HEK293 (cell line): ENCODE data around the gene DENND2A.
"Not testable (repeated sequence)": the region's sequence is repeated elsewhere in the genome, so short reads cannot be mapped to it uniquely, and the experiment has no call there.

ENCODE experiments used
- CTCF ChIA-PET: fragments of 350-600 bp; formaldehyde crosslinking; extraction: SDS; loops from one replicate; lab custom pipeline; 2021; ENCODE audit warnings: antibody characterized with exemption; lab: Yijun Ruan, JAX
- POLR2A ChIA-PET: fragments of 300-600 bp; formaldehyde crosslinking; extraction: SDS; loops from one replicate; lab custom pipeline; 2020; ENCODE audit warnings: antibody characterized with exemption, inconsistent platforms; lab: Yijun Ruan, JAX
- H3K27ac ChIP-seq: fragments of 200-500 bp; sonication (Bioruptor generic); 2 replicates; pipeline ENCODE4 v1.5.1; 2014; ENCODE audit warnings: low read depth, low read length, control low read depth, inconsistent platforms; ENCODE audit errors: extremely low read depth
- H3K36me3 ChIP-seq, 2 experiments: fragments of 200-500 bp in 1 of 2; sonication (Bioruptor generic) in 1 of 2; 1 replicate in 1 of 2; 2 replicates in 1 of 2; pipeline ENCODE4 v1.5.1; 2014 to 2017; ENCODE audit warnings: inconsistent platforms in 2 of 2, low read length in 2 of 2; ENCODE audit not compliant: control insufficient read depth in 2 of 2, insufficient read depth in 1 of 2
- H3K4me1 ChIP-seq: fragments of 200-500 bp; sonication (Bioruptor generic); 2 replicates; pipeline ENCODE4 v1.5.1; 2014; ENCODE audit warnings: mild to moderate bottlenecking, low read length, inconsistent platforms; ENCODE audit not compliant: control insufficient read depth, insufficient read depth
- H3K4me3 ChIP-seq: 2 replicates; pipeline ENCODE4 v1.5.1; 2011; ENCODE audit warnings: low read depth, mild to moderate bottlenecking, control low read depth, low read length, moderate library complexity
- H3K9me3 ChIP-seq: fragments of 200-500 bp; sonication (Bioruptor generic); 2 replicates; pipeline ENCODE4 v1.5.1; 2014; ENCODE audit warnings: low read depth, low read length, inconsistent platforms; ENCODE audit not compliant: control insufficient read depth, insufficient read depth
- SCRT2 ChIP-seq: fragments of 450-650 bp; formaldehyde crosslinking; IDR thresholded peaks from 2 replicates; pipeline ENCODE4 v1.5.1; 2016; ENCODE audit warnings: missing biosample characterization, missing genetic modification characterization
- SP7 ChIP-seq: fragments of 450-650 bp; formaldehyde crosslinking; IDR thresholded peaks from 2 replicates; pipeline ENCODE4 v1.5.1; 2016; ENCODE audit warnings: missing biosample characterization, missing genetic modification characterization
- ZFHX2 ChIP-seq: fragments of 450-650 bp; formaldehyde crosslinking; conservative IDR thresholded peaks from 2 replicates; pipeline ENCODE4 v1.5.1; 2016; ENCODE audit warnings: missing biosample characterization, missing genetic modification characterization
- ZNF16 ChIP-seq: fragments of 450-650 bp; formaldehyde crosslinking; IDR thresholded peaks from 2 replicates; pipeline ENCODE4 v1.5.1; 2016; ENCODE audit warnings: low read depth, missing biosample characterization, missing genetic modification characterization
- ZNF221 ChIP-seq: fragments of 450-650 bp; formaldehyde crosslinking; IDR thresholded peaks from 2 replicates; pipeline ENCODE4 v1.5.1; 2017; ENCODE audit warnings: missing biosample characterization, missing genetic modification characterization, borderline replicate concordance
- ZNF366 ChIP-seq: fragments of 450-650 bp; formaldehyde crosslinking; conservative IDR thresholded peaks from 2 replicates; pipeline ENCODE4 v1.5.1; 2016; ENCODE audit warnings: missing biosample characterization, missing genetic modification characterization
- ZNF48 ChIP-seq: fragments of 450-650 bp; formaldehyde crosslinking; IDR thresholded peaks from 2 replicates; pipeline ENCODE4 v1.5.1; 2016; ENCODE audit warnings: missing biosample characterization, missing genetic modification characterization
- ZNF521 ChIP-seq: fragments of 450-650 bp; formaldehyde crosslinking; IDR thresholded peaks from 2 replicates; pipeline ENCODE4 v1.5.1; 2017; ENCODE audit warnings: missing biosample characterization, mild to moderate bottlenecking, missing genetic modification characterization
- TF ChIP-seq, protein P1 (sequence below): fragments of 450-650 bp; formaldehyde crosslinking; IDR thresholded peaks from 2 replicates; pipeline ENCODE4 v1.5.1; 2016; ENCODE audit warnings: missing biosample characterization, missing genetic modification characterization, low read depth
- TF ChIP-seq, protein P2 (sequence below): fragments of 450-650 bp; formaldehyde crosslinking; IDR thresholded peaks from 2 replicates; pipeline ENCODE4 v1.5.1; 2016; ENCODE audit warnings: missing biosample characterization, missing genetic modification characterization

DENND2A gene

DNA sequence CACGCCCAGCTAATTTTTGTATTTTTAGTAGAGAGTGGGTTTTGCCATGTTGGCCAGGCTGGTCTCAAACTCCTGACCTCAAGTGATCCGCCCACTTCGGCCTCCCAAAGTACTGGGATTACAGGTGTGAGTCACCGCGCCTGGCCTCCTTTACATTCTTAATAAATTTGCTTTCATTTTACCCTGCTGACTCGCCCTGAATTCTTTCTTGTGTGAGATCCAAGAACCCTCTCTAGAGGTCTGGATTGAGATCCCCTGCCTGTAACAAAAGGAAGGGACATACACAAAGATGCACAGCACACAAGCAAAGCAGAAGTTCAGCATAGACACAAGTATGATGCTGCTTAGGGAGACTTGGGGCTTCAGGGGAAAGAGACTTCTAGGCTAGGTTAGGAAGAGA is 74.4 kb downstream of the DENND2A start:
- H3K4me3 ChIP-seq, H3K36me3 ChIP-seq, POLR2A ChIA-PET, H3K4me1 ChIP-seq, H3K27ac ChIP-seq, CTCF ChIA-PET, H3K9me3 ChIP-seq: not testable (repeated sequence)
- 0 out of 2 replicates have a peak, but pooled peaks have one; percentile 17 for TF ChIP-seq ZFHX2 (tag by site-specific recombination)

DNA sequence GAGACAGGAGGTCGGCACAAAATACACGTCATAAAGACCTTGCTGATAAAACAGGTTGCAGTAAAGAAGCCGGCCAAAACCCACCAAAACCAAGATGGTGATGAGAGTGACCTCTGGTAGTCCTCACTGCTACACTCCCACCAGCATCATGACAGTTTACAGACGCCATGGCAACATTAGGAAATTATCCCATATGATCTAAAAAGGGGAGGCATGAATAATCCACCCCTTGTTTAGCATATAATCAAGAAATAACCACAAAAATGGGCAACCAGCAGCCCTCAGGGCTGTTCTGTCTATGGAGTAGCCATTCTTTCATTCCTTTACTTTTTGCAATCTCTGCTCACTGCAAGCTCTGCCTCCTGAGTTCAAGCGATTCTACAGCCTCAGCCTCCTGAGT is 74.9 kb downstream of the DENND2A start:
- POLR2A ChIA-PET, H3K4me1 ChIP-seq, H3K27ac ChIP-seq, CTCF ChIA-PET, H3K36me3 ChIP-seq, H3K4me3 ChIP-seq, H3K9me3 ChIP-seq: not testable (repeated sequence)

DNA sequence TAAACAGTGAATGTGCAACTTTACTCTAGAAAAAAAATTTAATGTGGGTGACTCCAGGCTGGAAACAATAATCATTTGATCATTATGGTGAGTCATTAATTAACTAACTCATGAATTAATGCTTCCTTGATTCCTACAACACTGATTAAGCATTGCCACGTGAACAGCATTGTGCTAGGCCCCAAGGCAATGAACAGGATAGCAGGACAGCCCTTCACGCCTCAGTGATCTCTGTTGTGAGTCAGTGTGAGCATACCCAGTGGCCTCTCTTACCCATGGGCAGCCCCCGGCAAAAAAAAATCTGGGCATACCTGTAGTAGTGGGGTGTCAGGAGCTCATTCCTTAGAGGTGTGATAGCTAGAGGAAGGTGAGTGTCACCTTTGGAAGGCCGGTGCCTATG is 76.0 kb downstream of the DENND2A start:
- TF ChIP-seq, protein P1, sequence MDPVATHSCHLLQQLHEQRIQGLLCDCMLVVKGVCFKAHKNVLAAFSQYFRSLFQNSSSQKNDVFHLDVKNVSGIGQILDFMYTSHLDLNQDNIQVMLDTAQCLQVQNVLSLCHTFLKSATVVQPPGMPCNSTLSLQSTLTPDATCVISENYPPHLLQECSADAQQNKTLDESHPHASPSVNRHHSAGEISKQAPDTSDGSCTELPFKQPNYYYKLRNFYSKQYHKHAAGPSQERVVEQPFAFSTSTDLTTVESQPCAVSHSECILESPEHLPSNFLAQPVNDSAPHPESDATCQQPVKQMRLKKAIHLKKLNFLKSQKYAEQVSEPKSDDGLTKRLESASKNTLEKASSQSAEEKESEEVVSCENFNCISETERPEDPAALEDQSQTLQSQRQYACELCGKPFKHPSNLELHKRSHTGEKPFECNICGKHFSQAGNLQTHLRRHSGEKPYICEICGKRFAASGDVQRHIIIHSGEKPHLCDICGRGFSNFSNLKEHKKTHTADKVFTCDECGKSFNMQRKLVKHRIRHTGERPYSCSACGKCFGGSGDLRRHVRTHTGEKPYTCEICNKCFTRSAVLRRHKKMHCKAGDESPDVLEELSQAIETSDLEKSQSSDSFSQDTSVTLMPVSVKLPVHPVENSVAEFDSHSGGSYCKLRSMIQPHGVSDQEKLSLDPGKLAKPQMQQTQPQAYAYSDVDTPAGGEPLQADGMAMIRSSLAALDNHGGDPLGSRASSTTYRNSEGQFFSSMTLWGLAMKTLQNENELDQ: no peak
- 0 out of 2 replicates have a peak, but pooled peaks have one; percentile 13 for TF ChIP-seq SP7 (tag by site-specific recombination)
- TF ChIP-seq, all 188 proteins: peak for 1
- Histone ChIP-seq H3K4me3 (no peak overlapping the region), H3K4me1 (no peaks in the 10 kb centered on the region), H3K27ac (no peak overlapping the region), H3K9me3 (no peaks in the 10 kb centered on the region), H3K36me3 (no peaks in the 10 kb centered on the region)
- ChIA-PET CTCF (interaction anchor here (0.5 kb wide), 1 partner anchor 1411 kb away, joined by 4 read pairs; no protein-coding TSS in a partner anchor), POLR2A (no interaction called here)

DNA sequence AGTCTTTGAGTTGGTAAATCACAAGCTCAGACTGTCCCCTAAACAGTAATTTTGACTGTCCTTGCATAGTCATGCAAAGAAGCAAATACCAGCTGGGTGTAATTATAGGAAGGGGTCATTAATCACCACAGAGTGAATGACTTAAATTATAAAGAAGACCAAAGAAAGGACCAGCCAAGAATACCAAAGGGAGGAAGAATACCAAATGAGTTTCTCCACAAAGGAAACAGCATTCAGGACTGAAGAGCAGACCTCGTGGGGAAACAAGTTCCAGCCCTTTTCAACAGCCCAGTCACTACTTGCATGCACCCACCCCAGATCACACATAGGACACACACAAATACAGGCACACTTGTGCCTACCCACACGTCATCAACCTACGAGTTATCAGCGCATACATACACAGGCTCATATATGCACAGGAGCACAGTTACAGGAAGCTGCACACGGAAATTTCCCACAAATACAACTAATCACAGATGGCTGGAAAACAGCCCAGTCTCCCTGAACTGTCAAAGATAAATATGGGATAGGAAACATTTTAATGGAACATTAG is 77.6 kb downstream of the DENND2A start:
- POLR2A ChIA-PET: no interaction called here
- Histone ChIP-seq H3K4me3 (no peak overlapping the region), H3K27ac (no peak overlapping the region), H3K36me3 (peaks cover 0 to 2% of the 10 kb centered on the region in 2 experiments; a peak in 1 of 3 replicates), H3K9me3 (no peaks in the 10 kb centered on the region), H3K4me1 (no peaks in the 10 kb centered on the region)
- peak; percentile 78 for TF ChIP-seq SP7 (tag by site-specific recombination)
- TF ChIP-seq ZFHX2 (tag by site-specific recombination): no peak
- CTCF ChIA-PET: interaction anchor here (0.5 to 0.7 kb wide), 3 partner anchors 40 to 329 kb away, joined by 3 read pairs; no protein-coding TSS in a partner anchor

DNA sequence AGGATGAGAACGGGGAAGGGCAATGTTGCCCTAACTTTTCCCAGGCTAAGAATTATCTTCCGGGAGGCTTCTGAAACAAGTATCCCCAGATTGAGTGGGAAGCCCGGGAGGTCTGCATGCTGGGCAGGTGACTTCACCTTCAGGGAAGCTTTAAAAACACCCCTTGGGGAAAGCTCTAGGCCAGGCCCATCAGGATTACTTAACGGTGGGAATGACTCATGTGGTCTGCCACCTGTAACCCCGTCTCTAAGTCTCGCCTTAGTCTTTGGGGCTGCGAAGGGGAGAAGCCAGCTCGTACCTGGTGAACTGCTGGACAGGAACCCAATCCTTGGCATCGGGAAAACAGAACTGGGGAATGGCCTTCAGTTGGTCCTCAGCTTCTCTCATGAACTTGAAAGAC is 81.2 kb downstream of the DENND2A start:
- H3K4me3 ChIP-seq: no peak overlapping the region
- TF ChIP-seq ZNF221 (tag by site-specific recombination) (no peak), ZNF366 (tag by site-specific recombination) (no peak), ZNF521 (no peak), ZNF16 (no peak), ZNF48 (tag by site-specific recombination) (no peak), SCRT2 (tag by site-specific recombination) (peak; percentile 93)
- TF ChIP-seq, protein P2, sequence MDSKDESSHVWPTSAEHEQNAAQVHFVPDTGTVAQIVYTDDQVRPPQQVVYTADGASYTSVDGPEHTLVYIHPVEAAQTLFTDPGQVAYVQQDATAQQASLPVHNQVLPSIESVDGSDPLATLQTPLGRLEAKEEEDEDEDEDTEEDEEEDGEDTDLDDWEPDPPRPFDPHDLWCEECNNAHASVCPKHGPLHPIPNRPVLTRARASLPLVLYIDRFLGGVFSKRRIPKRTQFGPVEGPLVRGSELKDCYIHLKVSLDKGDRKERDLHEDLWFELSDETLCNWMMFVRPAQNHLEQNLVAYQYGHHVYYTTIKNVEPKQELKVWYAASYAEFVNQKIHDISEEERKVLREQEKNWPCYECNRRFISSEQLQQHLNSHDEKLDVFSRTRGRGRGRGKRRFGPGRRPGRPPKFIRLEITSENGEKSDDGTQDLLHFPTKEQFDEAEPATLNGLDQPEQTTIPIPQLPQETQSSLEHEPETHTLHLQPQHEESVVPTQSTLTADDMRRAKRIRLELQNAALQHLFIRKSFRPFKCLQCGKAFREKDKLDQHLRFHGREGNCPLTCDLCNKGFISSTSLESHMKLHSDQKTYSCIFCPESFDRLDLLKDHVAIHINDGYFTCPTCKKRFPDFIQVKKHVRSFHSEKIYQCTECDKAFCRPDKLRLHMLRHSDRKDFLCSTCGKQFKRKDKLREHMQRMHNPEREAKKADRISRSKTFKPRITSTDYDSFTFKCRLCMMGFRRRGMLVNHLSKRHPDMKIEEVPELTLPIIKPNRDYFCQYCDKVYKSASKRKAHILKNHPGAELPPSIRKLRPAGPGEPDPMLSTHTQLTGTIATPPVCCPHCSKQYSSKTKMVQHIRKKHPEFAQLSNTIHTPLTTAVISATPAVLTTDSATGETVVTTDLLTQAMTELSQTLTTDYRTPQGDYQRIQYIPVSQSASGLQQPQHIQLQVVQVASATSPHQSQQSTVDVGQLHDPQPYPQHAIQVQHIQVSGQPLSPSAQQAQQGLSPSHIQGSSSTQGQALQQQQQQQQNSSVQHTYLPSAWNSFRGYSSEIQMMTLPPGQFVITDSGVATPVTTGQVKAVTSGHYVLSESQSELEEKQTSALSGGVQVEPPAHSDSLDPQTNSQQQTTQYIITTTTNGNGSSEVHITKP (tag by site-specific recombination): no peak
- H3K9me3 ChIP-seq: no peaks in the 10 kb centered on the region
- ChIA-PET POLR2A (no interaction called here), CTCF (interaction anchor here (0.5 kb wide), 1 partner anchor 62 kb away, joined by 4 read pairs; no protein-coding TSS in a partner anchor)
- peaks cover 0 to 4% of the 10 kb centered on the region in 2 experiments; a peak in 1 of 3 replicates for H3K36me3 ChIP-seq
- no peaks in the 10 kb centered on the region for H3K4me1 ChIP-seq
- H3K27ac ChIP-seq: no peak overlapping the region
